ENCODE results near the gene SMOC1. TPM values are rescaled to one million over a fixed set of nuclear protein-coding genes. Genes with fewer than 3 reads are reported as not detected.

SMOC1 gene
- total RNA-seq, 4 donors from 2014 or later: 0.72 to 3.1 (median 1.6) TPM

GRCh38 chr14:70080076-70080475 is 200.9 kb downstream of the SMOC1 start:
- DNase-seq (ENCODE audit: low spot score in 2 of 2): no peak
- WGBS: 78% methylated on average over 6 of the region's 6 CpGs
- no peak overlapping the region for H3K4me3 ChIP-seq
- no peaks in the 10 kb centered on the region for H3K9me3 ChIP-seq
- peaks cover 4% of the 10 kb centered on the region for H3K27me3 ChIP-seq
- no peak overlapping the region for H3K27ac ChIP-seq
- no peak for TF ChIP-seq POLR2AphosphoS5 (IDR thresholded peaks at IDR 0.05)
- TF ChIP-seq CTCF (IDR thresholded peaks at IDR 0.05): no peak
- no peak for TF ChIP-seq EP300 (IDR thresholded peaks at IDR 0.05)
- no peak for TF ChIP-seq POLR2A (IDR thresholded peaks at IDR 0.05)
- H3K4me1 ChIP-seq: no peaks in the 10 kb centered on the region
- no peaks in the 10 kb centered on the region for H3K36me3 ChIP-seq

Other genes with a start within 250 kb of the SMOC1 start
- gene SRSF5, start 112.3 kb upstream of the SMOC1 start, total RNA-seq: 1,000 to 10,000 TPM in 1 of 4 donors, 100 to 1,000 TPM in 3; 342 to 1,053 (median 453) TPM
- gene SLC10A1, start 82.2 kb upstream of the SMOC1 start, total RNA-seq: not detected

Data from suprapubic skin (tissue), 4 donors.